ENCODE results near the gene PTPRN2. TPM values are rescaled to one million over a fixed set of nuclear protein-coding genes. Genes with fewer than 3 reads are reported as not detected.
"Not testable (repeated sequence)": the region's sequence is repeated elsewhere in the genome, so short reads cannot be mapped to it uniquely, and the experiment has no call there.

The PTPRN2 gene
- total and polyA plus RNA-seq, 2 donors from 2014 or later, result 4.8 to 6.2 TPM

DNA sequence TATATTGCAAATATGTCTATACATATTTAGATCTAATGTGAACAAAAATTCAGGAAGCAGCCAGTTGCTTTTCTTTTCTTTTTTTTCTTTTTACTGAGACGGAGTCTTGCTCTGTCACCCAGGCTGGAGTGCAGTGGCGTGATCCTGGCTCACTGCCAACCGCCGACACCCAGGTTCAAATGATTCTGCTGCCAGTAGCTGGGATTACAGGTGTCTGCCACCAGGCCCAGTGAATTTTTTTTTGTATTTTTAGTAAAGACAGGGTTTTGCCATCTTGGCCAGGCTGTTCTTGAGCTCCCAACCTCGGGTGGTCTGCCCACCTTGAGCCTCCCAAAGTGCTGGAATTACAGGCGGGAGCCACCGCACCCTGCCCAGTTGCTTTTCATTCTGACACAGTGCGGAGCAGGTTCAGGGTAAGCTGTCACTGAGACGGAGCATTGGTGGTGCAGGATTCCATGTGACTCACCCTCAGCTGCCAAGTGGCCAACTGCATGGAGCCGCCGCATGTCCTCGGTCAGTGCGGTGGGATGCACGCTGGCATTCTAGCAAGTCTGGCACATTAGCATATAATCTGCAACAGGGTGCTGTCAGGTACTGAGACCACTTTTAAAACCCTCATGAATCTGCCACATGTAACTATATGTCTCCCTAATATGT, 888.1 kb downstream of the PTPRN2 start:
- Histone ChIP-seq H3K4me1 (ENCODE audit: control insufficient read depth in 2 of 3, insufficient read depth in 2 of 3, low read depth in 1 of 3, low read length in 3 of 3) (no peaks in the 10 kb centered on the region), H3K27ac (ENCODE audit: low read depth in 2 of 2, low read length in 2 of 2) (no peak overlapping the region), H3K9ac (ENCODE audit: low read length in 3 of 3) (no peak overlapping the region), H3K27me3 (ENCODE audit: control insufficient read depth, insufficient read depth, low read length) (peaks cover 8% of the 10 kb centered on the region), H3K9me3 (ENCODE audit: control insufficient read depth in 2 of 3, insufficient read depth in 1 of 3, low read length in 3 of 3) (no peaks in the 10 kb centered on the region), H3K36me3 (ENCODE audit: control insufficient read depth in 2 of 3, insufficient read depth in 3 of 3, low read length in 3 of 3) (no peaks in the 10 kb centered on the region), H3K4me3 (ENCODE audit: low read length in 3 of 3) (no peak overlapping the region)
- TF ChIP-seq, protein P1, sequence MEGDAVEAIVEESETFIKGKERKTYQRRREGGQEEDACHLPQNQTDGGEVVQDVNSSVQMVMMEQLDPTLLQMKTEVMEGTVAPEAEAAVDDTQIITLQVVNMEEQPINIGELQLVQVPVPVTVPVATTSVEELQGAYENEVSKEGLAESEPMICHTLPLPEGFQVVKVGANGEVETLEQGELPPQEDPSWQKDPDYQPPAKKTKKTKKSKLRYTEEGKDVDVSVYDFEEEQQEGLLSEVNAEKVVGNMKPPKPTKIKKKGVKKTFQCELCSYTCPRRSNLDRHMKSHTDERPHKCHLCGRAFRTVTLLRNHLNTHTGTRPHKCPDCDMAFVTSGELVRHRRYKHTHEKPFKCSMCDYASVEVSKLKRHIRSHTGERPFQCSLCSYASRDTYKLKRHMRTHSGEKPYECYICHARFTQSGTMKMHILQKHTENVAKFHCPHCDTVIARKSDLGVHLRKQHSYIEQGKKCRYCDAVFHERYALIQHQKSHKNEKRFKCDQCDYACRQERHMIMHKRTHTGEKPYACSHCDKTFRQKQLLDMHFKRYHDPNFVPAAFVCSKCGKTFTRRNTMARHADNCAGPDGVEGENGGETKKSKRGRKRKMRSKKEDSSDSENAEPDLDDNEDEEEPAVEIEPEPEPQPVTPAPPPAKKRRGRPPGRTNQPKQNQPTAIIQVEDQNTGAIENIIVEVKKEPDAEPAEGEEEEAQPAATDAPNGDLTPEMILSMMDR (IDR thresholded peaks at IDR 0.05; ENCODE audit: borderline replicate concordance, extremely low read depth, insufficient read depth), result no peak
- DNase-seq (no peak), FAIRE-seq (no peak)
- intact Hi-C loops (cut with DNase I), result no loop called here

- H3K9me3 ChIP-seq (ENCODE audit: control insufficient read depth in 2 of 3, insufficient read depth in 1 of 3, low read length in 3 of 3); H3K4me3 ChIP-seq (ENCODE audit: low read length in 3 of 3); H3K9ac ChIP-seq (ENCODE audit: low read length in 3 of 3); intact Hi-C loops (cut with DNase I); DNase-seq; H3K4me1 ChIP-seq (ENCODE audit: control insufficient read depth in 2 of 3, insufficient read depth in 2 of 3, low read depth in 1 of 3, low read length in 3 of 3); H3K36me3 ChIP-seq (ENCODE audit: control insufficient read depth in 2 of 3, insufficient read depth in 3 of 3, low read length in 3 of 3); H3K27ac ChIP-seq (ENCODE audit: low read depth in 2 of 2, low read length in 2 of 2); FAIRE-seq: not testable (repeated sequence)
- peaks cover 13% of the 10 kb centered on the region for H3K27me3 ChIP-seq (ENCODE audit: control insufficient read depth, insufficient read depth, low read length)
Observed at GRCh38 chr7:157697287-157697686, 890.3 kb downstream of the PTPRN2 start.

DNA sequence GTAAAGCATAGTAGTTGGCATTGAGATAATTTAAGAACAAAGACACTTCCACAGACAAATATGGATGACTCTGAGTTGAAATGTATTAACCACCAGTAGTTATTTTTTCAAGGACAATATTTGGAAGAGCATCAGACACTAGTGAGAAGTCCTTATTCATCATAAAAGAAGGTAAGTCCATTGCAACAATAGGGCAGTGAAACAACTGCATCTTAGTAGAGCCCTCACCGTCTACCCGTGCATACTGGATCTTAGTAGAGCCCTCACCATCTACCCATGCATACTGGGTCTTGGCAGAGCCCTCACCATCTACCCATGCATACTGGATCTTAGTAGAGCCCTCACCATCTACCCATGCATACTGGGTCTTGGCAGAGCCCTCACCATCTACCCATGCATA, 892.0 kb downstream of the PTPRN2 start:
- H3K9ac ChIP-seq (ENCODE audit: low read length in 3 of 3); DNase-seq: not testable (repeated sequence)
- peaks cover 18% of the 10 kb centered on the region for H3K27me3 ChIP-seq (ENCODE audit: control insufficient read depth, insufficient read depth, low read length)

GRCh38 chr7:157694376-157694665, 893.3 kb downstream of the PTPRN2 start:
- peaks cover 0 to 4% (median 0%) of the 10 kb centered on the region in 3 donors for H3K4me1 ChIP-seq (ENCODE audit: control insufficient read depth in 2 of 3, insufficient read depth in 2 of 3, low read depth in 1 of 3, low read length in 3 of 3)
- DNase-seq, result no peak
- peaks cover 20% of the 10 kb centered on the region for H3K27me3 ChIP-seq (ENCODE audit: control insufficient read depth, insufficient read depth, low read length)
- H3K36me3 ChIP-seq (ENCODE audit: control insufficient read depth in 2 of 3, insufficient read depth in 3 of 3, low read length in 3 of 3), result no peaks in the 10 kb centered on the region
- H3K4me3 ChIP-seq (ENCODE audit: low read length in 3 of 3), result no peak overlapping the region
- no peak overlapping the region for H3K27ac ChIP-seq (ENCODE audit: low read depth in 2 of 2, low read length in 2 of 2)
- TF ChIP-seq, protein P1 (IDR thresholded peaks at IDR 0.05; ENCODE audit: borderline replicate concordance, extremely low read depth, insufficient read depth), result no peak
- intact Hi-C loops (cut with DNase I), result no loop called here
- H3K9ac ChIP-seq (ENCODE audit: low read length in 3 of 3), result no peak overlapping the region
- no peak for FAIRE-seq
- no peaks in the 10 kb centered on the region for H3K9me3 ChIP-seq (ENCODE audit: control insufficient read depth in 2 of 3, insufficient read depth in 1 of 3, low read length in 3 of 3)

More for the DNA sequence above, 892.0 kb downstream of the PTPRN2 start:
- H3K36me3 ChIP-seq (ENCODE audit: control insufficient read depth in 2 of 3, insufficient read depth in 3 of 3, low read length in 3 of 3); H3K4me3 ChIP-seq (ENCODE audit: low read length in 3 of 3); FAIRE-seq; H3K4me1 ChIP-seq (ENCODE audit: control insufficient read depth in 2 of 3, insufficient read depth in 2 of 3, low read depth in 1 of 3, low read length in 3 of 3); intact Hi-C loops (cut with DNase I); H3K9me3 ChIP-seq (ENCODE audit: control insufficient read depth in 2 of 3, insufficient read depth in 1 of 3, low read length in 3 of 3); H3K27ac ChIP-seq (ENCODE audit: low read depth in 2 of 2, low read length in 2 of 2): not testable (repeated sequence)

Measured in kidney (tissue), 14 donors.